Amygdala (tissue), 56 donors: ENCODE results near the gene ARHGEF37.

Experiments used
- DNase-seq, 56 donors: peaks; one replicate each; lab custom pipeline; 2025; lab: John Stamatoyannopoulos, UW

Gene ARHGEF37

GRCh38 chr5:149623473-149623872 lies 42.2 kb downstream of the ARHGEF37 start:
- no peak for DNase-seq

GRCh38 chr5:149627070-149627469 lies 45.8 kb downstream of the ARHGEF37 start:
- no peak for DNase-seq

- no peak for DNase-seq
Observed at GRCh38 chr5:149628221-149628620, 46.9 kb downstream of the ARHGEF37 start.

GRCh38 chr5:149628846-149629388 lies 47.6 kb downstream of the ARHGEF37 start:
- DNase-seq = no peak

GRCh38 chr5:149629421-149629820 lies 48.1 kb downstream of the ARHGEF37 start:
- DNase-seq = no peak

GRCh38 chr5:149630337-149630736 lies 49.0 kb downstream of the ARHGEF37 start:
- no peak for DNase-seq

- DNase-seq = no peak
Observed at GRCh38 chr5:149631506-149631905, 50.2 kb downstream of the ARHGEF37 start.

GRCh38 chr5:149632311-149633251 lies 51.3 kb downstream of the ARHGEF37 start:
- DNase-seq = no peak

- DNase-seq = no peak
Observed at GRCh38 chr5:149633476-149634350, 52.4 kb downstream of the ARHGEF37 start.

GRCh38 chr5:149635394-149635793 lies 54.1 kb downstream of the ARHGEF37 start:
- no peak for DNase-seq

- DNase-seq = no peak
Observed at GRCh38 chr5:149636191-149636860, 55.0 kb downstream of the ARHGEF37 start.

- peak in 31 of 56 donors; percentile 4 to 87 (median 38) for DNase-seq
Observed at GRCh38 chr5:149636861-149637246, 55.6 kb downstream of the ARHGEF37 start.

- no peak for DNase-seq
Observed at GRCh38 chr5:149638136-149638535, 56.8 kb downstream of the ARHGEF37 start.

- no peak for DNase-seq
Observed at GRCh38 chr5:149638546-149639241, 57.4 kb downstream of the ARHGEF37 start.

GRCh38 chr5:149639737-149640136 lies 58.4 kb downstream of the ARHGEF37 start:
- peak in 14 of 56 donors; percentile 6 to 52 (median 16) for DNase-seq

GRCh38 chr5:149640350-149640999 lies 59.2 kb downstream of the ARHGEF37 start:
- DNase-seq = no peak

- DNase-seq = no peak
Observed at GRCh38 chr5:149641000-149641576, 59.8 kb downstream of the ARHGEF37 start.

GRCh38 chr5:149641600-149641999 lies 60.3 kb downstream of the ARHGEF37 start:
- no peak for DNase-seq

- no peak for DNase-seq
Observed at GRCh38 chr5:149643781-149644180, 62.5 kb downstream of the ARHGEF37 start.
